WTC11 (cell line): ENCODE measurements around the gene SEL1L3. TPM values are rescaled to one million over a fixed set of nuclear protein-coding genes. Genes with fewer than 3 reads are reported as not detected.

Experiments
- ATAC-seq: fragments of 200-7000 bp; cut with Tn5 transposase; 2 replicates; pipeline ENCODE4 v1.10.0; 2021; ENCODE audit warnings: mild to moderate bottlenecking, moderate library complexity
- CTCF ChIA-PET: fragments of 300-600 bp; sonication (Branson Sonifier 250); formaldehyde crosslinking; loops from one replicate; lab custom pipeline; 2021; ENCODE audit warnings: antibody characterized with exemption; lab: Charles Lee
- POLR2A ChIA-PET: fragments of 350-600 bp; sonication (Branson Sonifier 250); formaldehyde crosslinking; loops from one replicate; lab custom pipeline; 2021; ENCODE audit warnings: antibody characterized with exemption; lab: Charles Lee
- DNase-seq: peaks from one replicate; pipeline ENCODE4 v3.0.0; 2021; ENCODE audit warnings: low spot score
- H3K27ac Mint-ChIP-seq: 2 replicates; pipeline ENCODE4 v1.8.0; 2021; ENCODE audit warnings: mixed read lengths
- H3K27me3 Mint-ChIP-seq: 2 replicates; pipeline ENCODE4 v1.8.0; 2021; ENCODE audit warnings: low read depth, mild to moderate bottlenecking, moderate library complexity, mixed read lengths
- H3K36me3 Mint-ChIP-seq: 2 replicates; pipeline ENCODE4 v1.8.0; 2021; ENCODE audit warnings: mixed read lengths
- H3K4me1 Mint-ChIP-seq: 2 replicates; pipeline ENCODE4 v1.8.0; 2022; ENCODE audit warnings: mixed read lengths
- H3K4me3 Mint-ChIP-seq: 2 replicates; pipeline ENCODE4 v1.8.0; 2021; ENCODE audit warnings: mild to moderate bottlenecking, moderate library complexity, mixed read lengths
- H3K9me3 Mint-ChIP-seq: 2 replicates; pipeline ENCODE4 v1.8.0; 2021; ENCODE audit warnings: mixed read lengths
- AR ChIP-seq: fragments of 250-450 bp; sonication (Bioruptor Pico); IDR thresholded peaks from 2 replicates; pipeline ENCODE4 v1.9.0; 2021; ENCODE audit warnings: mild to moderate bottlenecking
- ARID4B ChIP-seq: sonication (generic); formaldehyde crosslinking; IDR thresholded peaks from 2 replicates; pipeline ENCODE4 v1.8.0; 2023; ENCODE audit warnings: missing genetic modification reagents, mild to moderate bottlenecking, borderline replicate concordance
- ATF1 ChIP-seq: sonication (generic); formaldehyde crosslinking; IDR thresholded peaks from 2 replicates; pipeline ENCODE4 v1.8.1; 2023; ENCODE audit warnings: mild to moderate bottlenecking, moderate library complexity, missing genetic modification reagents
- ATF3 ChIP-seq: sonication (generic); formaldehyde crosslinking; conservative IDR thresholded peaks from 2 replicates; pipeline ENCODE4 v1.8.1; 2022; ENCODE audit warnings: mild to moderate bottlenecking, missing genetic modification reagents
- CREM ChIP-seq: sonication (generic); formaldehyde crosslinking; IDR thresholded peaks from 2 replicates; pipeline ENCODE4 v1.8.1; 2022; ENCODE audit warnings: mild to moderate bottlenecking, missing genetic modification reagents, moderate library complexity
- KAT7 ChIP-seq: sonication (generic); formaldehyde crosslinking; IDR thresholded peaks from 2 replicates; pipeline ENCODE4 v1.8.1; 2023; ENCODE audit warnings: missing genetic modification reagents, mild to moderate bottlenecking, borderline replicate concordance
- MAX ChIP-seq: sonication (generic); formaldehyde crosslinking; IDR thresholded peaks from 2 replicates; pipeline ENCODE4 v1.8.0; 2022; ENCODE audit warnings: mild to moderate bottlenecking, missing genetic modification reagents
- MLX ChIP-seq: sonication (generic); formaldehyde crosslinking; IDR thresholded peaks from 2 replicates; pipeline ENCODE4 v1.8.1; 2023; ENCODE audit warnings: mild to moderate bottlenecking, missing genetic modification reagents, moderate library complexity
- NR3C1 ChIP-seq: sonication (generic); formaldehyde crosslinking; conservative IDR thresholded peaks from 2 replicates; pipeline ENCODE4 v1.8.1; 2023; ENCODE audit warnings: low read depth, mild to moderate bottlenecking, missing genetic modification reagents
- OVOL2 ChIP-seq: fragments of 250-450 bp; sonication (Bioruptor Pico); IDR thresholded peaks from 2 replicates; pipeline ENCODE4 v1.9.0; 2021; ENCODE audit warnings: mild to moderate bottlenecking, borderline replicate concordance
- TEAD1 ChIP-seq: sonication (generic); formaldehyde crosslinking; IDR thresholded peaks from 2 replicates; pipeline ENCODE4 v1.8.0; 2022; ENCODE audit warnings: mild to moderate bottlenecking, missing genetic modification reagents
- TEAD4 ChIP-seq: sonication (generic); formaldehyde crosslinking; IDR thresholded peaks from 2 replicates; pipeline ENCODE4 v1.8.0; 2022; ENCODE audit warnings: mild to moderate bottlenecking, missing genetic modification reagents
- USF1 ChIP-seq: sonication (generic); formaldehyde crosslinking; IDR thresholded peaks from 2 replicates; pipeline ENCODE4 v1.8.0; 2022; ENCODE audit warnings: mild to moderate bottlenecking, missing genetic modification reagents
- USF2 ChIP-seq: sonication (generic); formaldehyde crosslinking; IDR thresholded peaks from 2 replicates; pipeline ENCODE4 v1.8.1; 2023; ENCODE audit warnings: mild to moderate bottlenecking, missing genetic modification reagents, moderate library complexity
- ZBTB43 ChIP-seq: sonication (generic); formaldehyde crosslinking; IDR thresholded peaks from 2 replicates; pipeline ENCODE4 v1.8.1; 2023; ENCODE audit warnings: mild to moderate bottlenecking, missing genetic modification reagents
- ZNF281 ChIP-seq: sonication (generic); formaldehyde crosslinking; IDR thresholded peaks from 2 replicates; pipeline ENCODE4 v1.8.0; 2023; ENCODE audit warnings: mild to moderate bottlenecking, missing genetic modification reagents
- ZNF416 ChIP-seq: fragments of 250-450 bp; sonication (Bioruptor Pico); IDR thresholded peaks from 2 replicates; pipeline ENCODE4 v1.9.0; 2021; ENCODE audit warnings: mild to moderate bottlenecking, inconsistent platforms
- total RNA-seq: library from RNA; stranded (reverse); gene quantifications from 3 replicates; pipeline ENCODE4 v1.2.3, GENCODE V29; 2021

Gene SEL1L3
- total RNA-seq, 1 experiment from 2014 or later = 31.5 TPM

GRCh38 chr4:25818876-25819275 lies 43.9 kb downstream of the SEL1L3 start (continued):
- TF ChIP-seq ARID4B (CRISPR knock-in tag) = no peak
- TF ChIP-seq USF2 (CRISPR knock-in tag) = no peak

GRCh38 chr4:25818371-25818871 lies 44.4 kb downstream of the SEL1L3 start:
- H3K27ac Mint-ChIP-seq = no peak overlapping the region
- POLR2A ChIA-PET = no interaction called here
- no peak for DNase-seq
- no peak for ATAC-seq
- TF ChIP-seq ZNF416 (CRISPR knock-in tag) = no peak
- TF ChIP-seq NR3C1 (CRISPR knock-in tag) = no peak
- TF ChIP-seq CREM (CRISPR knock-in tag) = no peak
- TF ChIP-seq MAX (CRISPR knock-in tag) = no peak
- no peak for TF ChIP-seq ATF1
- TF ChIP-seq, all 79 proteins: peak for 0
- no peak overlapping the region for H3K4me3 Mint-ChIP-seq
- H3K9me3 Mint-ChIP-seq = no peaks in the 10 kb centered on the region
- peaks cover 24% of the 10 kb centered on the region for H3K4me1 Mint-ChIP-seq
- H3K36me3 Mint-ChIP-seq = peaks cover 44% of the 10 kb centered on the region
- CTCF ChIA-PET = no interaction called here
- H3K27me3 Mint-ChIP-seq = no peaks in the 10 kb centered on the region; the same call in 1 of the 2 replicates

- H3K4me1 Mint-ChIP-seq = peaks cover 19% of the 10 kb centered on the region
- CTCF ChIA-PET = no interaction called here
- ATAC-seq = no peak
- H3K27ac Mint-ChIP-seq = no peak overlapping the region
- POLR2A ChIA-PET = no interaction called here
- no peak overlapping the region for H3K4me3 Mint-ChIP-seq
- peaks cover 41% of the 10 kb centered on the region for H3K36me3 Mint-ChIP-seq
- peaks cover 12% of the 10 kb centered on the region for H3K27me3 Mint-ChIP-seq
- no peaks in the 10 kb centered on the region for H3K9me3 Mint-ChIP-seq
- no peak for DNase-seq
- TF ChIP-seq AR (no peak), ZNF281 (no peak), ZBTB43 (CRISPR knock-in tag) (no peak), MLX (CRISPR knock-in tag) (no peak), ATF3 (CRISPR knock-in tag) (no peak), OVOL2 (CRISPR knock-in tag) (no peak), KAT7 (CRISPR knock-in tag) (no peak), USF1 (CRISPR knock-in tag) (no peak), TEAD1 (CRISPR knock-in tag) (no peak), ATF1 (no peak), TEAD4 (CRISPR knock-in tag) (no peak)
These were observed 45.6 kb downstream of the SEL1L3 start for GRCh38 chr4:25817059-25817681.
